22Rv1 (cell line): ENCODE results near the gene DNM3.

Experiments used
- CTCF ChIP-seq: fragments of 450-650 bp; IDR thresholded peaks from 2 replicates; pipeline ENCODE4 v1.5.1; 2017; ENCODE audit warnings: mild to moderate bottlenecking
- ZFX ChIP-seq: fragments of 450-650 bp; IDR thresholded peaks from 2 replicates; pipeline ENCODE4 v1.6.1; 2017; ENCODE audit warnings: antibody characterized with exemption, borderline replicate concordance

- TF ChIP-seq CTCF (no peak), ZFX (no peak)
Measured at GRCh38 chr1:171872430-171872829, 31.1 kb downstream of the DNM3 start.
